H1 (cell line): ENCODE results near the gene TPSD1. TPM values are rescaled to one million over a fixed set of nuclear protein-coding genes. Genes with fewer than 3 reads are reported as not detected.

Source experiments
- ASH2L ChIP-seq: fragments of 200-600, 300-600 bp; sonication (generic); IDR thresholded peaks from one replicate; pipeline ENCODE4 v1.7.1; 2017; ENCODE audit warnings: low read length
- BACH1 ChIP-seq: IDR thresholded peaks from 2 replicates; pipeline ENCODE4 v1.6.1; 2012; ENCODE audit warnings: low read length, improper control_type of control experiment
- CBX5 ChIP-seq: fragments of 300-800, 300-1000 bp; sonication (generic); IDR thresholded peaks from 2 replicates; pipeline ENCODE4 v1.7.1; 2016; ENCODE audit warnings: antibody characterized with exemption, low read length, low read depth
- EGR1 ChIP-seq: IDR thresholded peaks from 2 replicates; pipeline ENCODE4 v1.6.1; 2011; ENCODE audit warnings: low read depth, low read length, borderline replicate concordance
- PHF8 ChIP-seq: fragments of 200-600 bp; sonication (generic); conservative IDR thresholded peaks from 2 replicates; pipeline ENCODE4 v1.7.1; 2012; ENCODE audit warnings: low read depth, mild to moderate bottlenecking, inconsistent platforms, low read length, moderate library complexity
- TAF1 ChIP-seq: IDR thresholded peaks from 2 replicates; pipeline ENCODE4 v1.6.1; 2011; ENCODE audit warnings: mild to moderate bottlenecking, low read depth, low read length
- polyA plus RNA-seq, 7 experiments: library from polyadenylated mRNA; depleted of rRNA in 3 of 7; stranded (reverse) in 5 of 7; unstranded in 2 of 7; fragments of >200 nt in 5 of 7; fragments of 200-250 nt in 2 of 7; gene quantifications; 1 replicate in 5 of 7; 2 replicates in 1 of 7; 4 replicates in 1 of 7; pipeline versions ENCODE4 v1.2.1 to v1.2.3, GENCODE V29; 2011 to 2013; ENCODE audit warnings: missing spikeins in 2 of 7, mixed read lengths in 2 of 7
- total RNA-seq: library from RNA; stranded (reverse); fragmentation: NEBNext Ultra II Directional; extraction: Animal tissue kit (Norgen Biotek cat#: 25700); gene quantifications from 2 replicates; pipeline ENCODE4 v1.2.1, GENCODE V29; 2021
- TF ChIP-seq, protein P1 (sequence below): IDR thresholded peaks from 2 replicates; pipeline ENCODE4 v1.6.1; 2012; ENCODE audit warnings: inconsistent platforms

The TPSD1 gene
- total and polyA plus RNA-seq, 2 of the 8 experiments (the other 6 are each of a cell fraction or from before 2014, with no cell fraction given) = 0.26 TPM; not detected in 1

DNA sequence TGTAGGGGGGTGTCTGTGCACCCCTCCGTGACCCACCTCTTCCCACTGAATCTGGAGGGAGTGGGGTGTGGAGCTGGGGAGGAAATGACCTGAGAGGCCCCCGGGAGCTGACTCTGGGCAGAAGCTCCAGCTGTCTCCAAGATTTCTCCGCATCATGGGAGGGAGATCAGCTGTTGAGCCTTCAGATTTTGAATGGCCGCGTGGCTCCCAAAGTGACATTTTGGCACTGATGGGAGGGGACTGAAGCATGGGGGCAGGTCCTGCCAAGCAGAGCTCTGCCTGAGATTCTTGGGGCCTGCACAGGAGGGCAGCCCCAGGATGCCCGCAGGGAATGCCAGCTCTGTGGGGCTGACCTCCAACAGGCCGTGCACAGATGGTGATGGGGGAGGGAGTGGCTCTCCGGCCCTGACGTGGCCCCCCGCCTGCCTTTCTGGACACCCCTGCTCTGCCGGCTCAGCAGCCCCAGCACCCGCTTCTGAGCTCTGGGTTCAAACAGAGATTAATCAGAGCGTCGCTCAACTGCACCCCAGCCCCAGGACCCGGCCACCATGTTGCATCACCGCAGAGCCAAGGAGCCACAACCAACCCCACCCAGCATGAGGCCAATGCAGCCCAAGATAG lies 28.2 kb downstream of the TPSD1 start (continued):
- TF ChIP-seq CBX5 (no peak), PHF8 (no peak), EGR1 (no peak), ASH2L (no peak), TAF1 (no peak), BACH1 (no peak)
- TF ChIP-seq, protein P1, sequence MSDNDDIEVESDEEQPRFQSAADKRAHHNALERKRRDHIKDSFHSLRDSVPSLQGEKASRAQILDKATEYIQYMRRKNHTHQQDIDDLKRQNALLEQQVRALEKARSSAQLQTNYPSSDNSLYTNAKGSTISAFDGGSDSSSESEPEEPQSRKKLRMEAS = no peak
- TF ChIP-seq, all 59 proteins: peak for 0
